ENCODE measurements around the gene CTBP2.

DNA sequence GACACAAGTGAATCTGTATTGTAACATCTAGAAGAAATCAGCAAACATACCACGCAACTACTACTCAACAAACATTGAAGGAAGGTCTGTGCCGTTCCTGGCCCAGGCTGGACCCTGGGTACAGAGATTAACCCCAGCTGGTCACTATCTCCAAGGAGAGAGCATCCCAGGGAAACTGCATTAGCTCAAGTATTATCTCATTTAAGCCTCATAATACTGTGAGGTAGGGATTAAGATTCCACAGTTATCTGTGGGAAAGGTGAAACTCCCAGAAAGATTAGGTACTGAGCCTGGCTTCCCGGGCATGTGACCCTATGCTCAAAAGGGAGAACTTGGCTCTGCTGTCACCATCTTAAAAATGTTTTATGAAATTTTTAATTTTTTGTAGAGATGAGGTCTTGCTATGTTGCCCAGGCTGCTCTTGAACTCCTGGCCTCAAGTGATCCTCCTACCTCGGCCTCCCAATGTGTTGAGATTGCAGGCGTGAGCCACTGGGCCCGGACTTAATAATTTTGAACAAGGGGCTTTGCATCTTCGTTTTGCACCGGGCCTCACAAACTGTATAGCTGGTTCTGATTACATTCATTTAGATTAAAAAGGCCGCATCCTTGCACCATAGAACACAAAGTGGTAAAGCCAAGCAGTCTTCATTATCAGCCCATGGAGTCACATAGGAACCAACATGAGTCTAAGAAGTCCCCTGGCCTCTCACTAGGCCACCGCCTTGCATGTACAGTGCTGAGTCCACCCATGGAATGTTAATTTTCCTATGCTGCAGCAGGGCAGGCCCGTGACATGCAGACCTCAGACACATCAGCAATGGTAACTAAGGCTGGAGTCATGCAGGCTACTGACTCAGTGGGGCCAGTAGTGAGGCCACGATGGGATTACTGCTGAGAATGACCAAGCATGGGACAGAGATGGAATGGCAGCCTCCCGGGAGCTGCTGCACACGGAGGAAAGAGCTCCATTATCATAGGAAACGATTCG lies 5.5 kb upstream of the CTBP2 start:
- TF ChIP-seq, protein P1, sequence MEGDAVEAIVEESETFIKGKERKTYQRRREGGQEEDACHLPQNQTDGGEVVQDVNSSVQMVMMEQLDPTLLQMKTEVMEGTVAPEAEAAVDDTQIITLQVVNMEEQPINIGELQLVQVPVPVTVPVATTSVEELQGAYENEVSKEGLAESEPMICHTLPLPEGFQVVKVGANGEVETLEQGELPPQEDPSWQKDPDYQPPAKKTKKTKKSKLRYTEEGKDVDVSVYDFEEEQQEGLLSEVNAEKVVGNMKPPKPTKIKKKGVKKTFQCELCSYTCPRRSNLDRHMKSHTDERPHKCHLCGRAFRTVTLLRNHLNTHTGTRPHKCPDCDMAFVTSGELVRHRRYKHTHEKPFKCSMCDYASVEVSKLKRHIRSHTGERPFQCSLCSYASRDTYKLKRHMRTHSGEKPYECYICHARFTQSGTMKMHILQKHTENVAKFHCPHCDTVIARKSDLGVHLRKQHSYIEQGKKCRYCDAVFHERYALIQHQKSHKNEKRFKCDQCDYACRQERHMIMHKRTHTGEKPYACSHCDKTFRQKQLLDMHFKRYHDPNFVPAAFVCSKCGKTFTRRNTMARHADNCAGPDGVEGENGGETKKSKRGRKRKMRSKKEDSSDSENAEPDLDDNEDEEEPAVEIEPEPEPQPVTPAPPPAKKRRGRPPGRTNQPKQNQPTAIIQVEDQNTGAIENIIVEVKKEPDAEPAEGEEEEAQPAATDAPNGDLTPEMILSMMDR (IDR thresholded peaks at IDR 0.05; ENCODE audit: insufficient read depth, low read length, poor library complexity, severe bottlenecking), result no peak
- no peak for TF ChIP-seq EZH2phosphoT487 (conservative IDR thresholded peaks at IDR 0.05; ENCODE audit: low read length)
